A549 (cell line): Measurements from ENCODE around the gene TMEM44. TPM values are rescaled to one million over a fixed set of nuclear protein-coding genes. Genes with fewer than 3 reads are reported as not detected.

Source experiments
- ATAC-seq, 2 experiments: fragments of 200-7000 bp in 1 of 2; fragments of >200 bp in 1 of 2; cut with Nextera tagmentation in 1 of 2; cut with Tn5 transposase in 1 of 2; 3 replicates each; pipeline versions ENCODE4 v1.8.0 to v1.9.1; 2018 to 2020; ENCODE audit warnings: mild to moderate bottlenecking in 1 of 2, moderate library complexity in 1 of 2
- CTCF ChIA-PET: fragments of 300-600 bp; sonication (Branson Sonifier 250); formaldehyde crosslinking; extraction: SDS; loops from one replicate; lab custom pipeline; 2021; ENCODE audit warnings: antibody characterized with exemption, inconsistent platforms; lab: Yijun Ruan, JAX
- POLR2A ChIA-PET: fragments of 350-600 bp; formaldehyde crosslinking; extraction: SDS; loops from one replicate; lab custom pipeline; 2021; ENCODE audit warnings: antibody characterized with exemption, inconsistent platforms; lab: Yijun Ruan, JAX
- DNase-seq, 2 experiments: peaks; one replicate each; pipeline versions ENCODE4 v3.0.0 to v3.0.0-alpha.2; 2011 to 2016; ENCODE audit warnings: low read depth in 1 of 2, low spot score in 1 of 2
- FAIRE-seq: peaks from 2 replicates; lab custom pipeline; 2011; peaks lifted over from hg19 to GRCh38; lab: Jason Lieb, UNC
- H3K27ac ChIP-seq, 2 experiments: fragments of >200 bp; sonication (Bioruptor Twin); formaldehyde crosslinking; 3 replicates each; pipeline ENCODE4 v1.5.1; 2016 to 2017
- H3K4me1 ChIP-seq: fragments of >200 bp; sonication (Bioruptor Twin); formaldehyde crosslinking; 3 replicates; pipeline ENCODE4 v1.6.1; 2016
- H3K4me2 ChIP-seq: fragments of >200 bp; sonication (Bioruptor Twin); formaldehyde crosslinking; 3 replicates; pipeline ENCODE4 v1.6.1; 2016
- H3K4me3 ChIP-seq: fragments of >200 bp; sonication (Bioruptor Twin); formaldehyde crosslinking; 3 replicates; pipeline ENCODE4 v1.5.1; 2016
- H3K9me3 ChIP-seq: fragments of >200 bp; sonication (Bioruptor Twin); formaldehyde crosslinking; 3 replicates; pipeline ENCODE4 v1.6.1; 2016
- BHLHE40 ChIP-seq: IDR thresholded peaks from 2 replicates; pipeline ENCODE4 v1.6.1; 2012; ENCODE audit warnings: low read depth, low read length, inconsistent platforms
- CBX8 ChIP-seq: fragments of 200-600 bp; sonication (generic); IDR thresholded peaks from 2 replicates; pipeline ENCODE4 v1.6.1; 2016
- CEBPB ChIP-seq, 2 experiments: fragments of >200 bp in 1 of 2; sonication (Bioruptor Twin) in 1 of 2; formaldehyde crosslinking in 1 of 2; IDR thresholded peaks; 2 replicates each; pipeline ENCODE4 v1.6.1; 2012 to 2016
- CHD2 ChIP-seq: fragments of 150-350 bp; IDR thresholded peaks from 2 replicates; pipeline ENCODE4 v1.6.1; 2014; ENCODE audit warnings: low read length; ENCODE audit not compliant: partially characterized antibody
- EHF ChIP-seq: fragments of 250-450 bp; sonication (Bioruptor Pico); IDR thresholded peaks from 2 replicates; pipeline ENCODE4 v1.5.0; 2020; ENCODE audit warnings: mild to moderate bottlenecking
- EP300 ChIP-seq, 2 experiments: fragments of >200 bp; sonication (Bioruptor Twin); formaldehyde crosslinking; IDR thresholded peaks; 2 replicates in 1 of 2; 3 replicates in 1 of 2; pipeline ENCODE4 v1.6.1; 2016 to 2017
- FOSB ChIP-seq: fragments of 250-450 bp; sonication (Bioruptor Pico); IDR thresholded peaks from 2 replicates; pipeline ENCODE4 v1.5.0; 2020; ENCODE audit warnings: mild to moderate bottlenecking, moderate library complexity
- FOXS1 ChIP-seq: fragments of 250-450 bp; sonication (Bioruptor Pico); IDR thresholded peaks from 2 replicates; pipeline ENCODE4 v1.5.0; 2020; ENCODE audit warnings: mild to moderate bottlenecking, moderate library complexity
- HDAC2 ChIP-seq: fragments of 200-600 bp; sonication (generic); IDR thresholded peaks from 2 replicates; pipeline ENCODE4 v1.6.1; 2016
- HEYL ChIP-seq: fragments of 250-450 bp; sonication (Bioruptor Pico); IDR thresholded peaks from 2 replicates; pipeline ENCODE4 v1.8.0; 2021; ENCODE audit warnings: mild to moderate bottlenecking, moderate library complexity
- HOXA7 ChIP-seq: fragments of 250-450 bp; sonication (Bioruptor Pico); IDR thresholded peaks from 2 replicates; pipeline ENCODE4 v1.5.0; 2020; ENCODE audit warnings: mild to moderate bottlenecking, moderate library complexity
- HOXB13 ChIP-seq: fragments of 250-450 bp; sonication (Bioruptor Pico); IDR thresholded peaks from 2 replicates; pipeline ENCODE4 v1.5.0; 2020; ENCODE audit warnings: low read depth, mild to moderate bottlenecking, moderate library complexity
- HOXB5 ChIP-seq: fragments of 250-450 bp; sonication (Bioruptor Pico); IDR thresholded peaks from 2 replicates; pipeline ENCODE4 v1.5.0; 2020; ENCODE audit warnings: mild to moderate bottlenecking, moderate library complexity
- KDM1A ChIP-seq: fragments of 200-600 bp; sonication (generic); IDR thresholded peaks from 2 replicates; pipeline ENCODE4 v1.6.1; 2016; ENCODE audit warnings: low read depth, mild to moderate bottlenecking
- KDM5A ChIP-seq: fragments of 200-600 bp; sonication (generic); IDR thresholded peaks from 2 replicates; pipeline ENCODE4 v1.6.1; 2016; ENCODE audit warnings: antibody characterized with exemption, mild to moderate bottlenecking
- MAZ ChIP-seq: fragments of 150-350 bp; IDR thresholded peaks from 2 replicates; pipeline ENCODE4 v1.6.1; 2014; ENCODE audit warnings: antibody characterized with exemption, low read depth, low read length, borderline replicate concordance
- POLR2A ChIP-seq: IDR thresholded peaks from 2 replicates; pipeline ENCODE4 v1.6.1; 2012; ENCODE audit warnings: mild to moderate bottlenecking, low read length
- RARB ChIP-seq: fragments of 250-450 bp; sonication (Bioruptor Pico); IDR thresholded peaks from 2 replicates; pipeline ENCODE4 v1.8.0; 2021; ENCODE audit warnings: mild to moderate bottlenecking, moderate library complexity
- RCOR1 ChIP-seq: fragments of 150-350 bp; IDR thresholded peaks from 2 replicates; pipeline ENCODE4 v1.6.1; 2014; ENCODE audit warnings: antibody characterized with exemption, low read length, low read depth
- RFX5 ChIP-seq: fragments of 450-650 bp; IDR thresholded peaks from 2 replicates; pipeline ENCODE4 v1.7.1; 2014; ENCODE audit warnings: antibody characterized with exemption, mild to moderate bottlenecking, moderate library complexity
- RNF2 ChIP-seq: fragments of 200-600 bp; sonication (generic); IDR thresholded peaks from 2 replicates; pipeline ENCODE4 v1.6.1; 2016; ENCODE audit warnings: low read depth, mild to moderate bottlenecking, antibody characterized with exemption, moderate library complexity, borderline replicate concordance
- SMC3 ChIP-seq: fragments of >200 bp; sonication (Bioruptor Twin); formaldehyde crosslinking; IDR thresholded peaks from 3 replicates; pipeline ENCODE4 v1.6.1; 2018; ENCODE audit warnings: inconsistent platforms
- SREBF2 ChIP-seq: fragments of 450-650 bp; IDR thresholded peaks from 2 replicates; pipeline ENCODE4 v1.6.1; 2014; ENCODE audit warnings: mild to moderate bottlenecking, moderate library complexity
- TFCP2L1 ChIP-seq: fragments of 250-450 bp; sonication (Bioruptor Pico); IDR thresholded peaks from 2 replicates; pipeline ENCODE4 v1.5.0; 2021; ENCODE audit warnings: mild to moderate bottlenecking
- ZC3H11A ChIP-seq: fragments of 450-650 bp; IDR thresholded peaks from 2 replicates; pipeline ENCODE4 v1.6.1; 2014; ENCODE audit warnings: antibody characterized with exemption, mild to moderate bottlenecking
- ZNF302 ChIP-seq: fragments of 250-450 bp; sonication (Bioruptor Pico); IDR thresholded peaks from 2 replicates; pipeline ENCODE4 v1.9.0; 2021; ENCODE audit warnings: inconsistent platforms, mild to moderate bottlenecking, moderate library complexity
- ZSCAN20 ChIP-seq: fragments of 250-450 bp; sonication (Bioruptor Pico); IDR thresholded peaks from 2 replicates; pipeline ENCODE4 v1.8.0; 2022; ENCODE audit warnings: mild to moderate bottlenecking, moderate library complexity
- WGBS: methylation state at CpG from one replicate; pipeline ENCODE4 v1.1.6; 2017; ENCODE audit errors: missing lambda C conversion rate; 5-methylcytosine and 5-hydroxymethylcytosine counted together
- polyA plus RNA-seq, 4 experiments: library from polyadenylated mRNA; depleted of rRNA in 3 of 4; stranded (reverse); fragments of >200 nt; fragmentation: RNase III in 1 of 4; extraction: RNeasy Plus Mini Kit Qiagen cat#74134 plus additional on column Dnase treatment in 1 of 4; gene quantifications; 2 replicates in 3 of 4; 3 replicates in 1 of 4; pipeline ENCODE4 v1.2.3, GENCODE V29; 2011 to 2017
- TF ChIP-seq, protein P1 (sequence below): fragments of 450-650 bp; IDR thresholded peaks from 2 replicates; pipeline ENCODE4 v1.6.1; 2014; ENCODE audit warnings: antibody characterized with exemption
- TF ChIP-seq, protein P2 (sequence below): fragments of 200-600 bp; sonication (generic); IDR thresholded peaks from 2 replicates; pipeline ENCODE4 v1.6.1; 2016; ENCODE audit warnings: antibody characterized with exemption, mild to moderate bottlenecking, moderate library complexity
- TF ChIP-seq, protein P3 (sequence below): fragments of 150-350 bp; IDR thresholded peaks from 2 replicates; pipeline ENCODE4 v1.6.1; 2014; ENCODE audit warnings: low read depth, mild to moderate bottlenecking, low read length
- TF ChIP-seq, protein P4 (sequence below): IDR thresholded peaks from 2 replicates; pipeline ENCODE4 v1.6.1; 2012
- TF ChIP-seq, protein P5 (sequence below): fragments of >200 bp; sonication (Bioruptor Twin); formaldehyde crosslinking; IDR thresholded peaks from 2 replicates; pipeline ENCODE4 v1.6.1; 2016

The TMEM44 gene
- polyA plus RNA-seq, 2 of the 4 experiments (the other 2 are of a cell fraction) = 16.0 to 17.0 TPM

DNA sequence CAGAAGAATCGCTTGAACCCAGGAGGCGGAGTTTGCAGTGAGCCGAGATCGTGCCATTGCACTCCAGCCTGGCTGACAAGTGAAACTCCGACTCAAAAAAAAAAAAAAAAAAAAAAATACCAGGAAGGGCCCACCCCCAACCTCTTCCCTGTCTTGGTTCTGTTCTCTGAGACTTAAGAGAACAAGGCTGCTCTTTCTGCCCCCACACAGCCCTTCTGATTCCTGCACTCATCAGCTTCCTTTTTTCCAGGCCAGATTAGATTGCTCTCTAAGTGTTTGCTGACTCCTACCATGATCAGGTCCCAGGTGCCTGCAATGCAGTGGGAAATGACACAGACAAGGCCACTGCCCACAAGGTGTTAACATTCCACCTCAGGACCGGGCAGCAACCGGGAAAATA lies 13.0 kb downstream of the TMEM44 start (continued):
- TF ChIP-seq EHF (CRISPR knock-in tag) = no peak
- no peak for TF ChIP-seq RNF2
- no peak for TF ChIP-seq POLR2A

DNA sequence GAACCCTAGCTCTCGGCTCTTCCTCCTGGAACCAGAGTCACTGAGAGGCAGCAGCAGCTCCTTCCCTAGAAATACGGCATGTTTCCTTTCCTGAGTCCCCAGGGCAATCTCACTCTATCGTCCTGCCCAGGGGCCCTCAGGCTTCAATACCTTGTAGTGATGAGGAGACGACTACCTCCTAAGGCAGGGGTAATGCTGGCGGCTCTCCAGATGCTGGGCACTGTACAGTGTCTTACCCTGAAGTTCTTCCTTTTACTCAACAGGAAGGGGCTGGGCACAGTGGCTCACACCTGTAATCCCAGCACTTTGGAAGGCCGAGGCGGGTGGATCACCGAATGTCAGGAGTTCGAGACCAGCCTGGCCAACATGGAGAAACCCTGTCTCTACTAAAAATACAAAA lies 13.5 kb downstream of the TMEM44 start:
- TF ChIP-seq ZSCAN20 (CRISPR knock-in tag) = no peak
- TF ChIP-seq KDM1A = no peak
- TF ChIP-seq HDAC2 = no peak
- no peak for TF ChIP-seq HOXA7 (CRISPR knock-in tag)
- TF ChIP-seq, protein P1, sequence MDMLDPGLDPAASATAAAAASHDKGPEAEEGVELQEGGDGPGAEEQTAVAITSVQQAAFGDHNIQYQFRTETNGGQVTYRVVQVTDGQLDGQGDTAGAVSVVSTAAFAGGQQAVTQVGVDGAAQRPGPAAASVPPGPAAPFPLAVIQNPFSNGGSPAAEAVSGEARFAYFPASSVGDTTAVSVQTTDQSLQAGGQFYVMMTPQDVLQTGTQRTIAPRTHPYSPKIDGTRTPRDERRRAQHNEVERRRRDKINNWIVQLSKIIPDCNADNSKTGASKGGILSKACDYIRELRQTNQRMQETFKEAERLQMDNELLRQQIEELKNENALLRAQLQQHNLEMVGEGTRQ = no peak
- no peak for TF ChIP-seq FOXS1 (CRISPR knock-in tag)
- TF ChIP-seq BHLHE40 = no peak
- TF ChIP-seq ZC3H11A = no peak
- no peak for TF ChIP-seq FOSB (CRISPR knock-in tag)
- TF ChIP-seq, protein P2, sequence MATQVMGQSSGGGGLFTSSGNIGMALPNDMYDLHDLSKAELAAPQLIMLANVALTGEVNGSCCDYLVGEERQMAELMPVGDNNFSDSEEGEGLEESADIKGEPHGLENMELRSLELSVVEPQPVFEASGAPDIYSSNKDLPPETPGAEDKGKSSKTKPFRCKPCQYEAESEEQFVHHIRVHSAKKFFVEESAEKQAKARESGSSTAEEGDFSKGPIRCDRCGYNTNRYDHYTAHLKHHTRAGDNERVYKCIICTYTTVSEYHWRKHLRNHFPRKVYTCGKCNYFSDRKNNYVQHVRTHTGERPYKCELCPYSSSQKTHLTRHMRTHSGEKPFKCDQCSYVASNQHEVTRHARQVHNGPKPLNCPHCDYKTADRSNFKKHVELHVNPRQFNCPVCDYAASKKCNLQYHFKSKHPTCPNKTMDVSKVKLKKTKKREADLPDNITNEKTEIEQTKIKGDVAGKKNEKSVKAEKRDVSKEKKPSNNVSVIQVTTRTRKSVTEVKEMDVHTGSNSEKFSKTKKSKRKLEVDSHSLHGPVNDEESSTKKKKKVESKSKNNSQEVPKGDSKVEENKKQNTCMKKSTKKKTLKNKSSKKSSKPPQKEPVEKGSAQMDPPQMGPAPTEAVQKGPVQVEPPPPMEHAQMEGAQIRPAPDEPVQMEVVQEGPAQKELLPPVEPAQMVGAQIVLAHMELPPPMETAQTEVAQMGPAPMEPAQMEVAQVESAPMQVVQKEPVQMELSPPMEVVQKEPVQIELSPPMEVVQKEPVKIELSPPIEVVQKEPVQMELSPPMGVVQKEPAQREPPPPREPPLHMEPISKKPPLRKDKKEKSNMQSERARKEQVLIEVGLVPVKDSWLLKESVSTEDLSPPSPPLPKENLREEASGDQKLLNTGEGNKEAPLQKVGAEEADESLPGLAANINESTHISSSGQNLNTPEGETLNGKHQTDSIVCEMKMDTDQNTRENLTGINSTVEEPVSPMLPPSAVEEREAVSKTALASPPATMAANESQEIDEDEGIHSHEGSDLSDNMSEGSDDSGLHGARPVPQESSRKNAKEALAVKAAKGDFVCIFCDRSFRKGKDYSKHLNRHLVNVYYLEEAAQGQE = no peak
- no peak for TF ChIP-seq HOXB13 (CRISPR knock-in tag)
- no peak for TF ChIP-seq MAZ
- 95% methylated on average over 8 of the region's 9 CpGs for whole genome bisulfite sequencing
- ATAC-seq (no peak), DNase-seq (no peak), FAIRE-seq (no peak)
- no peak overlapping the region for H3K4me3 ChIP-seq
- H3K27ac ChIP-seq = no peak overlapping the region
- no peak overlapping the region for H3K4me2 ChIP-seq
- no peaks in the 10 kb centered on the region for H3K4me1 ChIP-seq
- ChIA-PET CTCF (interaction anchor here (0.6 to 1.1 kb wide), 2 partner anchors 9 to 14 kb away, joined by 3 to 5 read pairs; partner anchors contain the start of gene TMEM44), POLR2A (no interaction called here)
- H3K9me3 ChIP-seq = no peaks in the 10 kb centered on the region

DNA sequence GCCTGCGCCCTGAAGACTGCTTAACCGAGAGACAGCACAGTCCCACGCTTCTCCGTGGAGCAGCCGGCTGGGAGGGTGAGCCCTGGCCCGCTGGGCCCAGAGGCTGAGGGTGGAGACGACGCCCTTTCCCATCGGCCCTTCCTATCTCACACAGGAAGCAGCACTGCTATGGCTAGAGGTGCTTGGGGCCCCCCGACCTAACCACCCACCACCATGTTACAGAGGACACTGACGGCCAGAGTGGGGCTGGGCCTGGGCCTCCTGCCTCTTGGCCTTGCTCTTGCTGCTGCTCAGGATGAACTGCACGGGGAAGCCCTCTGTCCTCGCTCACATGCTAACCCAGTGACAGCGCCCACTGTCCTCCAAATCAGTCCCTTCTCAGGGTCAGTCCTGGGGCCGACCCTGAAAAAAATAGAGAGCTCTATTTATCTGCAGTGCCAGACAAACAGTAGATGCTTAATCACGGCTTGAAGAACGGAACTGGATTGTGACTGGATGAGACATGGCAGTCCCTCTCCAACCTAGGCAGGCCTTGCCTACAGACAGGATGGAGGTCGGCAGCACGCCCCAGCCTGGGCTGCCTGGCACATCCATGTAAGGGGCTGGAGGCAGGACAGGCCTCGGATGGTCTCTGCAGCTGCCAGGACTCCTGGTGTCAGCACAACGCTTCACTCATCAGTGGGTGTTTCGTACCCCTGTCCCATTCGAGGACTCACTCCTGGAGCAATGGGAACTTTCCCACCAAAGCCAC lies 14.2 kb downstream of the TMEM44 start:
- POLR2A ChIA-PET = no interaction called here
- ATAC-seq (no peak), FAIRE-seq (no peak), DNase-seq (no peak)
- Histone ChIP-seq H3K4me3 (no peak overlapping the region), H3K4me1 (no peaks in the 10 kb centered on the region), H3K9me3 (no peaks in the 10 kb centered on the region), H3K27ac (no peak overlapping the region)
- CTCF ChIA-PET = interaction anchor here (1.1 kb wide), 1 partner anchor 14 kb away, joined by 5 read pairs; the partner anchor contains the start of gene TMEM44
- no peak for TF ChIP-seq HEYL
- TF ChIP-seq RCOR1 = no peak
- no peak for TF ChIP-seq RARB (CRISPR knock-in tag)
- TF ChIP-seq, protein P3, sequence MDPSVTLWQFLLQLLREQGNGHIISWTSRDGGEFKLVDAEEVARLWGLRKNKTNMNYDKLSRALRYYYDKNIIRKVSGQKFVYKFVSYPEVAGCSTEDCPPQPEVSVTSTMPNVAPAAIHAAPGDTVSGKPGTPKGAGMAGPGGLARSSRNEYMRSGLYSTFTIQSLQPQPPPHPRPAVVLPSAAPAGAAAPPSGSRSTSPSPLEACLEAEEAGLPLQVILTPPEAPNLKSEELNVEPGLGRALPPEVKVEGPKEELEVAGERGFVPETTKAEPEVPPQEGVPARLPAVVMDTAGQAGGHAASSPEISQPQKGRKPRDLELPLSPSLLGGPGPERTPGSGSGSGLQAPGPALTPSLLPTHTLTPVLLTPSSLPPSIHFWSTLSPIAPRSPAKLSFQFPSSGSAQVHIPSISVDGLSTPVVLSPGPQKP = no peak
- no peak for TF ChIP-seq CEBPB (IDR thresholded peaks at IDR 0.05)
- TF ChIP-seq HOXA7 (CRISPR knock-in tag) = no peak
- no peak for TF ChIP-seq RFX5
- TF ChIP-seq, protein P4, sequence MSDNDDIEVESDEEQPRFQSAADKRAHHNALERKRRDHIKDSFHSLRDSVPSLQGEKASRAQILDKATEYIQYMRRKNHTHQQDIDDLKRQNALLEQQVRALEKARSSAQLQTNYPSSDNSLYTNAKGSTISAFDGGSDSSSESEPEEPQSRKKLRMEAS = no peak
- TF ChIP-seq EP300 (IDR thresholded peaks at IDR 0.05) = no peak
- no peak for TF ChIP-seq ZNF302 (CRISPR knock-in tag)
- TF ChIP-seq KDM5A = no peak
- TF ChIP-seq HOXB5 (CRISPR knock-in tag) = no peak
- no peak for TF ChIP-seq HDAC2
- TF ChIP-seq CHD2 = no peak
- no peak for TF ChIP-seq SMC3
- TF ChIP-seq, protein P5, sequence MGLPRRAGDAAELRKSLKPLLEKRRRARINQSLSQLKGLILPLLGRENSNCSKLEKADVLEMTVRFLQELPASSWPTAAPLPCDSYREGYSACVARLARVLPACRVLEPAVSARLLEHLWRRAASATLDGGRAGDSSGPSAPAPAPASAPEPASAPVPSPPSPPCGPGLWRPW = no peak
- no peak for TF ChIP-seq SREBF2
- TF ChIP-seq TFCP2L1 (CRISPR knock-in tag) = no peak
- no peak for TF ChIP-seq CBX8
- TF ChIP-seq, all 56 proteins: peak for 0
- WGBS = 83% methylated on average over 13 of the region's 23 CpGs
- H3K4me2 ChIP-seq = no peak overlapping the region
